ENCODE results near the gene TSPAN11.

GRCh38 chr12:31015215-31015614 lies 88.7 kb downstream of the TSPAN11 start:
- TF ChIP-seq CTCF (IDR thresholded peaks at IDR 0.05) (no peak), POLR2A (IDR thresholded peaks at IDR 0.05) (no peak), POLR2AphosphoS5 (IDR thresholded peaks at IDR 0.05) (no peak)
